GM23338 (cell line): ENCODE measurements around the gene GALNT14. TPM values are rescaled to one million over a fixed set of nuclear protein-coding genes. Genes with fewer than 3 reads are reported as not detected.
"Not testable (repeated sequence)": the region's sequence is repeated elsewhere in the genome, so short reads cannot be mapped to it uniquely, and the experiment has no call there.

Source experiments
- ATAC-seq: fragments of 200-7000 bp; cut with Tn5 transposase; 3 replicates; pipeline ENCODE4 v1.9.1; 2020
- DNase-seq: peaks from one replicate; pipeline ENCODE4 v3.0.0-alpha.2; 2015; ENCODE audit warnings: low spot score
- H2AFZ ChIP-seq: fragments of 200-600 bp; sonication (generic); 2 replicates; pipeline ENCODE4 v1.8.0; 2016; ENCODE audit warnings: antibody characterized with exemption, mild to moderate bottlenecking, moderate library complexity
- H3F3A ChIP-seq: fragments of 200-600 bp; sonication (generic); replicated peaks from 2 replicates; pipeline ENCODE4 v1.8.0; 2017; ENCODE audit warnings: antibody characterized with exemption, mixed run types, low read depth
- H3K27ac ChIP-seq: fragments of 200-600 bp; sonication (generic); 2 replicates; pipeline ENCODE4 v1.6.1; 2016; ENCODE audit warnings: low read depth
- H3K27me3 ChIP-seq: fragments of 200-600 bp; sonication (generic); 2 replicates; pipeline ENCODE4 v1.8.0; 2016; ENCODE audit warnings: mild to moderate bottlenecking, mixed run types, moderate library complexity; ENCODE audit not compliant: insufficient read depth
- H3K36me3 ChIP-seq: fragments of 200-600 bp; sonication (generic); 2 replicates; pipeline ENCODE4 v1.8.0; 2016; ENCODE audit warnings: mild to moderate bottlenecking; ENCODE audit not compliant: insufficient read depth
- H3K4me1 ChIP-seq: fragments of 200-600 bp; sonication (generic); 2 replicates; pipeline ENCODE4 v1.8.0; 2016; ENCODE audit warnings: mild to moderate bottlenecking, moderate library complexity; ENCODE audit not compliant: insufficient read depth
- H3K4me2 ChIP-seq: fragments of 200-600 bp; sonication (generic); 2 replicates; pipeline ENCODE4 v1.7.1; 2017; ENCODE audit warnings: mixed run types
- H3K4me3 ChIP-seq: fragments of 200-600 bp; sonication (generic); 2 replicates; pipeline ENCODE4 v1.6.1; 2016; ENCODE audit warnings: mixed run types
- H3K79me2 ChIP-seq: fragments of 200-600 bp; sonication (generic); replicated peaks from 2 replicates; pipeline ENCODE4 v1.8.0; 2017; ENCODE audit warnings: mild to moderate bottlenecking; ENCODE audit not compliant: insufficient read depth
- H3K9me2 ChIP-seq: fragments of 200-600 bp; sonication (generic); 2 replicates; pipeline ENCODE4 v1.8.0; 2017; ENCODE audit not compliant: insufficient read depth
- H4K20me1 ChIP-seq: fragments of 200-600 bp; sonication (generic); replicated peaks from 2 replicates; pipeline ENCODE4 v1.8.0; 2017; ENCODE audit warnings: mild to moderate bottlenecking; ENCODE audit not compliant: insufficient read depth
- H3K27ac Mint-ChIP-seq: 2 replicates; pipeline ENCODE4 v1.8.0; 2020; ENCODE audit warnings: inconsistent platforms, mild to moderate bottlenecking, moderate library complexity, mixed read lengths
- H3K27me3 Mint-ChIP-seq: 3 replicates; pipeline ENCODE4 v1.8.0; 2022; ENCODE audit warnings: low read depth, mild to moderate bottlenecking, moderate library complexity, mixed read lengths, inconsistent platforms; ENCODE audit not compliant: insufficient read depth, poor library complexity
- H3K36me3 Mint-ChIP-seq: 3 replicates; pipeline ENCODE4 v1.8.0; 2021; ENCODE audit warnings: low read depth, mild to moderate bottlenecking, inconsistent platforms, moderate library complexity, mixed read lengths
- H3K4me1 Mint-ChIP-seq: 3 replicates; pipeline ENCODE4 v1.8.0; 2020; ENCODE audit warnings: mild to moderate bottlenecking, inconsistent platforms, mixed read lengths
- H3K4me3 Mint-ChIP-seq: 3 replicates; pipeline ENCODE4 v1.8.0; 2021; ENCODE audit warnings: moderate library complexity, mild to moderate bottlenecking, inconsistent platforms, mixed read lengths
- H3K9me3 Mint-ChIP-seq: 3 replicates; pipeline ENCODE4 v1.8.0; 2020; ENCODE audit warnings: moderate library complexity, mild to moderate bottlenecking, inconsistent platforms, mixed read lengths
- CREB1 ChIP-seq: fragments of 250-450 bp; sonication (Bioruptor Pico); IDR thresholded peaks from 2 replicates; pipeline ENCODE4 v1.5.0; 2020; ENCODE audit warnings: low read depth, mild to moderate bottlenecking, moderate library complexity
- EZH2phosphoT487 ChIP-seq: fragments of 200-600 bp; sonication (generic); IDR thresholded peaks from one replicate; pipeline ENCODE4 v1.8.1; 2018; ENCODE audit warnings: antibody characterized with exemption; ENCODE audit not compliant: unreplicated experiment
- JUNB ChIP-seq: IDR thresholded peaks from one replicate; pipeline ENCODE4 v1.6.1; 2016; ENCODE audit warnings: antibody characterized with exemption; ENCODE audit not compliant: unreplicated experiment
- NANOG ChIP-seq: IDR thresholded peaks from 2 replicates; pipeline ENCODE4 v1.6.1; 2016; ENCODE audit warnings: antibody characterized with exemption, borderline replicate concordance
- POLR2AphosphoS5 ChIP-seq: IDR thresholded peaks from 2 replicates; pipeline ENCODE4 v1.6.1; 2016; ENCODE audit warnings: antibody characterized with exemption, low read depth
- REST ChIP-seq: IDR thresholded peaks from one replicate; pipeline ENCODE4 v1.6.1; 2018; ENCODE audit warnings: antibody characterized with exemption; ENCODE audit not compliant: unreplicated experiment
- STAT1 ChIP-seq: IDR thresholded peaks from one replicate; pipeline ENCODE4 v1.6.1; 2016; ENCODE audit warnings: antibody characterized with exemption; ENCODE audit not compliant: unreplicated experiment
- ZNF114 ChIP-seq: fragments of 250-450 bp; sonication (Bioruptor Pico); IDR thresholded peaks from 2 replicates; pipeline ENCODE4 v1.5.0; 2020; ENCODE audit warnings: mild to moderate bottlenecking, moderate library complexity
- ZNF462 ChIP-seq: fragments of 250-450 bp; sonication (Bioruptor Pico); IDR thresholded peaks from 2 replicates; pipeline ENCODE4 v1.5.0; 2020; ENCODE audit warnings: mild to moderate bottlenecking, moderate library complexity
- polyA plus RNA-seq: library from polyadenylated mRNA; unstranded; fragments of >200 nt; fragmentation: Nextera tagmentation; extraction: Ambion mirVana; gene quantifications from 2 replicates; pipeline ENCODE4 v1.2.1, GENCODE V29; 2016
- total RNA-seq: library from RNA; depleted of rRNA; stranded (reverse); fragments of >200 nt; shearing (Covaris generic); gene quantifications from 2 replicates; pipeline ENCODE4 v1.2.3, GENCODE V29; 2014
- TF ChIP-seq, protein P1 (sequence below): IDR thresholded peaks from 2 replicates; pipeline ENCODE4 v1.6.1; 2016; ENCODE audit warnings: antibody characterized with exemption

Gene GALNT14
- total and polyA plus RNA-seq, 2 experiments from 2014 or later = 5.4 to 7.7 TPM

DNA sequence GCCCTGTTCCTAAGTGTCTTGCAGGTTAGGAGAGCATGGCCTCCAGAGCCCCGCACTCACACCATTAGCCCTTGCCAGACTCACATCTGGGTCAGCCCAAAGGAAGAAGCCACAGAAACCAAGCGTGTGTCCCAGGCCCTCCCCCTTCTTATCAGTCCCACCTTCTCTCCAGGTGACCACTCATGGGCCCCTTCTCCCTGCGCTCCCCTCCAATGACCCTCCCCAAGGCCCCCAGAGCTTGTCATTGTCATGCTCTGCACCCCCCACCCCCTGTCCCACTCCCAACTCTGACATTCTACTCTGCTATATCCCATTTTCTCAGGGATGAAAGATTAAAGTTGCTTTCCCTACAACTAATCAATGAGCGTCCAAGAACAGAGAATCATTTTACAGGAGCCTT lies 48.9 kb upstream of the GALNT14 start (continued):
- TF ChIP-seq, protein P1, sequence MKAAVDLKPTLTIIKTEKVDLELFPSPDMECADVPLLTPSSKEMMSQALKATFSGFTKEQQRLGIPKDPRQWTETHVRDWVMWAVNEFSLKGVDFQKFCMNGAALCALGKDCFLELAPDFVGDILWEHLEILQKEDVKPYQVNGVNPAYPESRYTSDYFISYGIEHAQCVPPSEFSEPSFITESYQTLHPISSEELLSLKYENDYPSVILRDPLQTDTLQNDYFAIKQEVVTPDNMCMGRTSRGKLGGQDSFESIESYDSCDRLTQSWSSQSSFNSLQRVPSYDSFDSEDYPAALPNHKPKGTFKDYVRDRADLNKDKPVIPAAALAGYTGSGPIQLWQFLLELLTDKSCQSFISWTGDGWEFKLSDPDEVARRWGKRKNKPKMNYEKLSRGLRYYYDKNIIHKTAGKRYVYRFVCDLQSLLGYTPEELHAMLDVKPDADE = no peak
- TF ChIP-seq REST (no peak), STAT1 (no peak), CREB1 (CRISPR knock-in tag) (no peak)

- H3K27me3 Mint-ChIP-seq, H2AFZ ChIP-seq, H3K36me3 Mint-ChIP-seq, H3K79me2 ChIP-seq, H3K27ac ChIP-seq, H3K4me3 ChIP-seq, ATAC-seq, H3K27ac Mint-ChIP-seq, H3K4me1 ChIP-seq, H3K4me2 ChIP-seq, H3F3A ChIP-seq, DNase-seq, H3K9me2 ChIP-seq, H3K27me3 ChIP-seq, H4K20me1 ChIP-seq, H3K36me3 ChIP-seq, H3K4me3 Mint-ChIP-seq, H3K9me3 Mint-ChIP-seq, H3K4me1 Mint-ChIP-seq: not testable (repeated sequence)
Measured at GRCh38 chr2:31183973-31184372, 45.7 kb upstream of the GALNT14 start.

GRCh38 chr2:31176742-31177141 lies 38.5 kb upstream of the GALNT14 start:
- no peaks in the 10 kb centered on the region for H3F3A ChIP-seq
- no peak for ATAC-seq
- H3K36me3 ChIP-seq = no peaks in the 10 kb centered on the region
- no peak overlapping the region for H3K4me3 Mint-ChIP-seq
- no peak overlapping the region for H3K4me3 ChIP-seq
- no peak for DNase-seq
- no peaks in the 10 kb centered on the region for H4K20me1 ChIP-seq
- no peaks in the 10 kb centered on the region for H3K4me1 ChIP-seq
- H3K27me3 Mint-ChIP-seq = peaks cover 7% of the 10 kb centered on the region
- H3K4me2 ChIP-seq = no peak overlapping the region
- H3K9me3 Mint-ChIP-seq = no peaks in the 10 kb centered on the region
- H3K4me1 Mint-ChIP-seq = no peaks in the 10 kb centered on the region
- H3K9me2 ChIP-seq = peaks cover 5% of the 10 kb centered on the region; the same call in 1 of the 2 replicates
- no peak overlapping the region for H2AFZ ChIP-seq
- H3K27ac ChIP-seq = no peak overlapping the region
- H3K27me3 ChIP-seq = no peaks in the 10 kb centered on the region
- no peaks in the 10 kb centered on the region for H3K36me3 Mint-ChIP-seq
- H3K27ac Mint-ChIP-seq = no peak overlapping the region
- no peaks in the 10 kb centered on the region for H3K79me2 ChIP-seq
- TF ChIP-seq POLR2AphosphoS5 (no peak), EZH2phosphoT487 (no peak), NANOG (no peak), STAT1 (no peak), JUNB (no peak), ZNF462 (CRISPR knock-in tag) (no peak), ZNF114 (CRISPR knock-in tag) (no peak)
